Measurements from ENCODE around the gene COL16A1.

Gene COL16A1

DNA sequence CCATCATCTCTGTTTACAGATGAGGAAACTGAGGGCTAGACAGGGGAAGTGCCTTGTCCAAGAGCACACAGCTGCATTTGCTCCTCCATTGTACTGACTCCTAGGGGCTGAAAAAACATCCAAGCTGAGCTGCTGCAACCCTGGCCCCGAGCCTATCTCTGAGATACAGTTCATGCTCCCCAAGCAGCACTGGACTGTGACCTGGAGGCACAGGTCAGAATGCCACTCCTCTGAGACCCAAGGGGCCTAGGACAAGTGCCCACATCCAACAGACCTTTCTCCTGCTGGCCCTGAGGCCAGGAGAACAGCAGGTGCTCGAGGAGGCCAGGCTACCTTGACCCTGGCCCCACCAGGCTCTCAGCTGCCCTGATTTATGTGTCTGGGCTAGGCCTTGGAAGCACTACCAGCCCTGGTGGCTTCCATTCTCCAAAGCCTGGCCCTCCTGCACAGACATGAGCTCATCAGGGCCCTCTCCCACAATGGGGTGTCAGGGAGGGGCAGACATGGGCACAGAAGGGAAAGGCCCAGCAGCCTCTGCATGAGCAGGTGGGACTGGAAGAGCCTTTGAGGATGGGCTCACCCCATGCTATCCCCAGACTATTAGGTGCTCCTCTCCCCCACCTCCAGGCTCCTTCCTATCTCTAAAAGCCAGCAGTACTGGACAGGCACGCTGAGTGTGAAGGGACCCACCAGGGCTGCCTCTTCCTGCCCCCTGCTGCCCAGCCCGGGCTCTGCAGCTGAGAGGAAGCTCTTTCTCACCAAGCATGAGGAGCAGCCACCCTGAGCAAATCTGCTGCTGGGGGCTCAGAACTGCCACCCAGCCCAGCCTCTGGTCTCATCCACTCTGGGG is 41.5 kb upstream of the COL16A1 start:
- H3K79me2 ChIP-seq (ENCODE audit: low read length) = no peaks in the 10 kb centered on the region
- H3K9ac ChIP-seq (ENCODE audit: low read length) = peak overlapping the region; percentile 36; the same call in 1 of the 2 replicates
- TF ChIP-seq EZH2 (optimal IDR thresholded peaks at IDR 0.05; ENCODE audit: low read depth, low read length) = no peak
- TF ChIP-seq, protein P1, sequence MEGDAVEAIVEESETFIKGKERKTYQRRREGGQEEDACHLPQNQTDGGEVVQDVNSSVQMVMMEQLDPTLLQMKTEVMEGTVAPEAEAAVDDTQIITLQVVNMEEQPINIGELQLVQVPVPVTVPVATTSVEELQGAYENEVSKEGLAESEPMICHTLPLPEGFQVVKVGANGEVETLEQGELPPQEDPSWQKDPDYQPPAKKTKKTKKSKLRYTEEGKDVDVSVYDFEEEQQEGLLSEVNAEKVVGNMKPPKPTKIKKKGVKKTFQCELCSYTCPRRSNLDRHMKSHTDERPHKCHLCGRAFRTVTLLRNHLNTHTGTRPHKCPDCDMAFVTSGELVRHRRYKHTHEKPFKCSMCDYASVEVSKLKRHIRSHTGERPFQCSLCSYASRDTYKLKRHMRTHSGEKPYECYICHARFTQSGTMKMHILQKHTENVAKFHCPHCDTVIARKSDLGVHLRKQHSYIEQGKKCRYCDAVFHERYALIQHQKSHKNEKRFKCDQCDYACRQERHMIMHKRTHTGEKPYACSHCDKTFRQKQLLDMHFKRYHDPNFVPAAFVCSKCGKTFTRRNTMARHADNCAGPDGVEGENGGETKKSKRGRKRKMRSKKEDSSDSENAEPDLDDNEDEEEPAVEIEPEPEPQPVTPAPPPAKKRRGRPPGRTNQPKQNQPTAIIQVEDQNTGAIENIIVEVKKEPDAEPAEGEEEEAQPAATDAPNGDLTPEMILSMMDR (IDR thresholded peaks at IDR 0.05; ENCODE audit: low read length) = peak; percentile 82
- H3K9me2 ChIP-seq (replicated peaks; ENCODE audit: insufficient read depth, low read length) = no peaks in the 10 kb centered on the region
- H3K9me3 ChIP-seq (replicated peaks; ENCODE audit: insufficient read depth, low read length) = no peaks in the 10 kb centered on the region
- H3K36me3 ChIP-seq (replicated peaks; ENCODE audit: insufficient read depth, low read length) = no peaks in the 10 kb centered on the region
- peaks cover 10% of the 10 kb centered on the region for H3F3A ChIP-seq (ENCODE audit: insufficient read depth, low read length)
- no peaks in the 10 kb centered on the region for H3K27me3 ChIP-seq (replicated peaks; ENCODE audit: insufficient read depth, low read length)
- no peaks in the 10 kb centered on the region for H4K20me1 ChIP-seq (ENCODE audit: insufficient read depth, low read length)
- peak overlapping the region; percentile 51 for H2AFZ ChIP-seq (ENCODE audit: low read length)
- H3K4me1 ChIP-seq (ENCODE audit: low read length) = peaks cover 24% of the 10 kb centered on the region
- H3K4me3 ChIP-seq (ENCODE audit: low read length) = peak overlapping the region; percentile 26
- peak overlapping the region; percentile 82 for H3K27ac ChIP-seq (ENCODE audit: low read length)
- H3K4me2 ChIP-seq (ENCODE audit: low read depth, low read length) = peak overlapping the region; percentile 55
- DNase-seq = peak; percentile 72

DNA sequence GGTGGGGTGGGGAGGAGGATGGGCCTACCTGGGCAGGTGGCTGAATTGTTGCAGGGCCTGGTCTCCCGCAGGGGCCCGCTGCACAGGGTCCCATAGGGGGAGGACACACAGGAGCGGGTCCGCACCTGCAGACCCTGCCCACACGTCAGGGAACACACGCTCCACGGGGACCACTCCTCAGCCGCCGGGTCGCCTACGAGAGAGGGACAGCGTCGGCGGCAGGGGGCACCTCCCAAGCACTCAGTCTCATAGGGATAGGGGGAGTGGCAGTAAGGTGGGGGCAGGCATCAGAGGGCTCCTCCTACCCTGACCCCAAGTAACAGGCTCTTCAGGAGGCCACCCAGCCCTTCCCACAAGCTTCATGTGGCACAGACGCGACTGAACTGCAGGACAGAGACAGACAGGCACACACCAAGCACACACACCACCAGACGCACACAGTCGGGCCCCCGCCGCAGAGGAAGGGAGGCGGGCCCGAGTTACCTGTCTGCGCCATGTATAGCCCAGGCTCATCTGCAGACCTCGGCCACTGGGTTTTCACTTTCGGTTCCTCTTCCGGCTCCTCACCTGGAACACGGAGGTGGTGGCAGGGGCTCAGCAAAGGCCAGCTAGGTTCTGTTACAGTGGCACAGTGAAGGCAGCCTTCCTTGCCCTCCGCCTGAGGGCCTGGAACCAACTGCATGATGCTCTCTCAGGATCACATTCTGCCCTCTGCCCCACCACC is 40.5 kb upstream of the COL16A1 start:
- H3K27me3 ChIP-seq (replicated peaks; ENCODE audit: insufficient read depth, low read length) = no peaks in the 10 kb centered on the region

DNA sequence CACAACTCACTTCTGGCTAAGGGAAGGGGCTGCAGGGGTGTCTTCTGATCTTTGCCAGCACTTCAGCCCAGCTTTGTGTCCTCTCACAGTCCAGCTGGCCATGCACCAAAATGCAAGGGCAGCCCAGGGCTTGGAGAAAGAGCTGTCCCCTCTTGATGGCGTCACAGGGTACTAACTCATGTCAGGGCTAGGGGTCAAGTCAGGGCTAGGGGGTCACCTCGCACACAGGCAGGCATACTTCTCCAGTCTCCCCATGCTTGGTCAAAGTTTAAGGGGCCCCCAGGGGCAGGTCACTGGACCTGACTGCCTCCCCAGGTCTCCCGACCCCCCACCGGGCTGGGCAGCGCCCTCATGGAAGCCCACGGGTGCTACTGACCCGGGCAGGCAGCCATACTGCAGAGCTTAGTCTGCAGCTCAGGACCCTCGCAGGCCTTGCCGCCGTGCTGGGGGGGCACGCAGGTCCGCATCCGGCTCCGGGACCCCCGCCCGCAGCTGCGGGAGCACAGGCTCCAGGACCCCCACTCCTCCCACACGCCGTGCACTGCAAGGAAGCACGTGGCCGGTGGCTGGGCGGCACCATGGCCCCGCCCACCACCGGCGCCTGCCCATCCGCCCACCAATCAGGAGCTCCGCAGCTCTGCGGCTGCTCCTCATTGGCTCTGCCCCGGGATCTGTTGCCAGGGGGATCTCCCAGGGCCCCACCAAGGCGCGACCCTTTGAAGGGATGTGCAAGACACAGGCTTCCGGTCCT is 38.8 kb upstream of the COL16A1 start:
- TF ChIP-seq, protein P1 (IDR thresholded peaks at IDR 0.05; ENCODE audit: low read length) = no peak
- no peak for TF ChIP-seq EZH2 (optimal IDR thresholded peaks at IDR 0.05; ENCODE audit: low read depth, low read length)
- Histone ChIP-seq H3K4me2 (ENCODE audit: low read depth, low read length) (no peak overlapping the region), H3K27ac (ENCODE audit: low read length) (no peak overlapping the region), H3K4me3 (ENCODE audit: low read length) (no peak overlapping the region), H3F3A (ENCODE audit: insufficient read depth, low read length) (peaks cover 10% of the 10 kb centered on the region), H4K20me1 (ENCODE audit: insufficient read depth, low read length) (no peaks in the 10 kb centered on the region), H3K9me2 (replicated peaks; ENCODE audit: insufficient read depth, low read length) (no peaks in the 10 kb centered on the region), H3K27me3 (replicated peaks; ENCODE audit: insufficient read depth, low read length) (no peaks in the 10 kb centered on the region), H3K9me3 (replicated peaks; ENCODE audit: insufficient read depth, low read length) (no peaks in the 10 kb centered on the region), H3K36me3 (replicated peaks; ENCODE audit: insufficient read depth, low read length) (no peaks in the 10 kb centered on the region), H2AFZ (ENCODE audit: low read length) (no peak overlapping the region), H3K9ac (ENCODE audit: low read length) (no peak overlapping the region), H3K4me1 (ENCODE audit: low read length) (peaks cover 24% of the 10 kb centered on the region), H3K79me2 (ENCODE audit: low read length) (no peaks in the 10 kb centered on the region)
- no peak for DNase-seq

More for the DNA sequence above, 40.5 kb upstream of the COL16A1 start:
- TF ChIP-seq, protein P1 (IDR thresholded peaks at IDR 0.05; ENCODE audit: low read length) = no peak
- DNase-seq = peak; percentile 95
- H3K79me2 ChIP-seq (ENCODE audit: low read length) = no peaks in the 10 kb centered on the region
- peak overlapping the region; percentile 82 for H3K27ac ChIP-seq (ENCODE audit: low read length)
- no peaks in the 10 kb centered on the region for H3K9me2 ChIP-seq (replicated peaks; ENCODE audit: insufficient read depth, low read length)
- H3K4me3 ChIP-seq (ENCODE audit: low read length) = peak overlapping the region; percentile 26
- peak overlapping the region; percentile 36; the same call in 1 of the 2 replicates for H3K9ac ChIP-seq (ENCODE audit: low read length)
- peak overlapping the region; percentile 16 for H2AFZ ChIP-seq (ENCODE audit: low read length)
- H3F3A ChIP-seq (ENCODE audit: insufficient read depth, low read length) = peaks cover 10% of the 10 kb centered on the region
- no peaks in the 10 kb centered on the region for H4K20me1 ChIP-seq (ENCODE audit: insufficient read depth, low read length)
- no peaks in the 10 kb centered on the region for H3K36me3 ChIP-seq (replicated peaks; ENCODE audit: insufficient read depth, low read length)
- peak overlapping the region; percentile 55 for H3K4me2 ChIP-seq (ENCODE audit: low read depth, low read length)
- H3K4me1 ChIP-seq (ENCODE audit: low read length) = peaks cover 24% of the 10 kb centered on the region
- H3K9me3 ChIP-seq (replicated peaks; ENCODE audit: insufficient read depth, low read length) = no peaks in the 10 kb centered on the region

Measured in MM.1S (cell line).